HL-60 (cell line): ENCODE measurements around the gene LAMA1.

ENCODE experiments used
- DNase-seq, 2 experiments: peaks; one replicate each; pipeline ENCODE4 v3.0.0-alpha.2; 2010 to 2020; ENCODE audit warnings: low read depth in 1 of 2, low spot score in 1 of 2
- H3K27ac ChIP-seq: fragments of 250-450 bp; sonication (Bioruptor Pico); replicated peaks from 2 replicates; pipeline ENCODE4 v1.5.1; 2020; ENCODE audit warnings: mild to moderate bottlenecking, moderate library complexity
- H3K27me3 ChIP-seq: fragments of 250-450 bp; sonication (Bioruptor Pico); 2 replicates; pipeline ENCODE4 v1.5.1; 2021; ENCODE audit warnings: mild to moderate bottlenecking, moderate library complexity; ENCODE audit not compliant: insufficient read depth, poor library complexity, severe bottlenecking
- H3K4me3 ChIP-seq: replicated peaks from 2 replicates; pipeline ENCODE4 v1.5.1; 2011; ENCODE audit warnings: mild to moderate bottlenecking, control low read depth, low read length; ENCODE audit not compliant: insufficient read depth
- CTCF ChIP-seq: IDR thresholded peaks from one replicate; pipeline ENCODE4 v1.5.1; 2011; ENCODE audit warnings: low read length, control low read depth, inconsistent platforms; ENCODE audit not compliant: insufficient read depth
- GABPA ChIP-seq: IDR thresholded peaks from 2 replicates; pipeline ENCODE4 v1.6.1; 2012; ENCODE audit warnings: low read depth
- POLR2AphosphoS5 ChIP-seq: IDR thresholded peaks from 2 replicates; pipeline ENCODE4 v1.6.1; 2012; ENCODE audit warnings: low read depth
- REST ChIP-seq: IDR thresholded peaks from 2 replicates; pipeline ENCODE4 v1.6.1; 2012; ENCODE audit warnings: low read depth; ENCODE audit not compliant: insufficient replicate concordance
- SPI1 ChIP-seq: IDR thresholded peaks from 2 replicates; pipeline ENCODE4 v1.6.1; 2012; ENCODE audit warnings: low read depth, mild to moderate bottlenecking, borderline replicate concordance

The LAMA1 gene

GRCh38 chr18:6961331-6961730, 156.3 kb downstream of the LAMA1 start:
- TF ChIP-seq SPI1: no peak
- no peak for TF ChIP-seq POLR2AphosphoS5
- TF ChIP-seq CTCF: no peak
- no peak for TF ChIP-seq REST
- no peak for TF ChIP-seq GABPA
- no peak overlapping the region for H3K27ac ChIP-seq
- H3K4me3 ChIP-seq: no peak overlapping the region
- no peaks in the 10 kb centered on the region for H3K27me3 ChIP-seq
- no peak for DNase-seq

GRCh38 chr18:6960656-6961055, 156.9 kb downstream of the LAMA1 start:
- TF ChIP-seq POLR2AphosphoS5: no peak
- no peak for TF ChIP-seq SPI1
- no peak for TF ChIP-seq CTCF
- no peak for TF ChIP-seq REST
- TF ChIP-seq GABPA: no peak
- H3K4me3 ChIP-seq: no peak overlapping the region
- no peaks in the 10 kb centered on the region for H3K27me3 ChIP-seq
- H3K27ac ChIP-seq: no peak overlapping the region
- DNase-seq: no peak

GRCh38 chr18:6960124-6960523, 157.5 kb downstream of the LAMA1 start:
- DNase-seq: no peak
- Histone ChIP-seq H3K4me3 (no peak overlapping the region), H3K27ac (no peak overlapping the region), H3K27me3 (no peaks in the 10 kb centered on the region)
- TF ChIP-seq CTCF: no peak
- TF ChIP-seq REST: no peak
- no peak for TF ChIP-seq SPI1
- TF ChIP-seq GABPA: no peak
- TF ChIP-seq POLR2AphosphoS5: no peak
